HepG2 (cell line): ENCODE data around the gene EPB41. TPM values are rescaled to one million over a fixed set of nuclear protein-coding genes. Genes with fewer than 3 reads are reported as not detected.
A peak's percentile ranks its signal among the peaks of the same experiment; 100 is the strongest.

Experiments used
- EZH2 ChIP-seq: conservative IDR thresholded peaks from 2 replicates; pipeline ENCODE4 v1.6.1; 2012; ENCODE audit warnings: mild to moderate bottlenecking, low read depth, low read length, moderate library complexity
- GPN1 ChIP-seq: sonication (generic); formaldehyde crosslinking; IDR thresholded peaks from 2 replicates; pipeline ENCODE4 v1.5.1; 2020; ENCODE audit warnings: missing genetic modification reagents, borderline replicate concordance
- HOXA3 ChIP-seq: sonication (generic); formaldehyde crosslinking; IDR thresholded peaks from 2 replicates; pipeline ENCODE4 v1.5.0; 2020; ENCODE audit warnings: missing genetic modification reagents
- JUNB ChIP-seq: sonication (generic); formaldehyde crosslinking; IDR thresholded peaks from 2 replicates; pipeline ENCODE4 v1.8.0; 2022; ENCODE audit warnings: missing genetic modification reagents, mild to moderate bottlenecking, borderline replicate concordance
- KDM4B ChIP-seq: sonication (generic); formaldehyde crosslinking; IDR thresholded peaks from 2 replicates; pipeline ENCODE4 v1.4.0; 2020; ENCODE audit warnings: missing genetic modification reagents
- NR2C2 ChIP-seq: sonication (generic); formaldehyde crosslinking; IDR thresholded peaks from 2 replicates; pipeline ENCODE4 v1.4.0; 2020; ENCODE audit warnings: missing genetic modification reagents, mild to moderate bottlenecking, moderate library complexity, borderline replicate concordance
- PTBP1 ChIP-seq: fragments of 200-400 bp; formaldehyde crosslinking; IDR thresholded peaks from 2 replicates; pipeline ENCODE4 v1.6.1; 2018; ENCODE audit warnings: low read length, low read depth; ENCODE audit not compliant: poor library complexity, severe bottlenecking
- REPIN1 ChIP-seq: sonication (generic); formaldehyde crosslinking; IDR thresholded peaks from 2 replicates; pipeline ENCODE4 v1.8.0; 2022; ENCODE audit warnings: missing genetic modification reagents, low read depth, mild to moderate bottlenecking, borderline replicate concordance
- ZFP41 ChIP-seq: sonication (generic); formaldehyde crosslinking; IDR thresholded peaks from 2 replicates; pipeline ENCODE4 v1.4.0; 2020; ENCODE audit warnings: mild to moderate bottlenecking, missing genetic modification reagents, borderline replicate concordance
- ZFP90 ChIP-seq: sonication (generic); formaldehyde crosslinking; IDR thresholded peaks from 2 replicates; pipeline ENCODE4 v1.8.0; 2022; ENCODE audit warnings: missing genetic modification reagents, mild to moderate bottlenecking, inconsistent platforms, borderline replicate concordance
- ZNF747 ChIP-seq: sonication (generic); formaldehyde crosslinking; IDR thresholded peaks from 2 replicates; pipeline ENCODE4 v1.8.1; 2023; ENCODE audit warnings: missing genetic modification reagents, mild to moderate bottlenecking, borderline replicate concordance
- ZNF788 ChIP-seq: sonication (generic); formaldehyde crosslinking; IDR thresholded peaks from 2 replicates; pipeline ENCODE4 v1.5.0; 2020; ENCODE audit warnings: mild to moderate bottlenecking, missing genetic modification reagents, borderline replicate concordance
- polyA plus RNA-seq, 8 experiments: library from polyadenylated mRNA; depleted of rRNA in 3 of 8; stranded (reverse) in 7 of 8; unstranded in 1 of 8; fragments of >200 nt; fragmentation: Illumina TruSeq in 4 of 8; extraction: Trizol in 4 of 8; gene quantifications; 2 replicates each; pipeline versions ENCODE4 v1.2.1 to v1.2.3, GENCODE V29; 2011 to 2016; ENCODE audit warnings: low read depth in 4 of 8, missing spikeins in 1 of 8, mixed read lengths in 1 of 8; ENCODE audit not compliant: insufficient read depth in 1 of 8
- total RNA-seq, 5 experiments: library from RNA; depleted of rRNA; stranded (reverse); fragments of >200 nt; fragmentation: Illumina TruSeq; extraction: Trizol; gene quantifications; 2 replicates each; pipeline ENCODE4 v1.2.3, GENCODE V29; 2016; ENCODE audit warnings: low read depth in 1 of 5
- TF ChIP-seq, protein P1 (sequence below): sonication (generic); formaldehyde crosslinking; IDR thresholded peaks from 2 replicates; pipeline ENCODE4 v1.4.0; 2020; ENCODE audit warnings: missing genetic modification reagents
- TF ChIP-seq, protein P2 (sequence below): IDR thresholded peaks from 2 replicates; pipeline ENCODE4 v1.6.1; 2016; ENCODE audit warnings: low read depth, control low read depth
- TF ChIP-seq, protein P3 (sequence below): sonication (generic); formaldehyde crosslinking; IDR thresholded peaks from 2 replicates; pipeline ENCODE4 v1.4.0; 2020; ENCODE audit warnings: missing genetic modification reagents, borderline replicate concordance
- TF ChIP-seq, protein P4 (sequence below): sonication (generic); IDR thresholded peaks from 2 replicates; pipeline ENCODE4 v1.6.1; 2016; ENCODE audit warnings: low read depth, borderline replicate concordance
- TF ChIP-seq, protein P5 (sequence below): sonication (generic); formaldehyde crosslinking; IDR thresholded peaks from 2 replicates; pipeline ENCODE4 v1.5.1; 2020; ENCODE audit warnings: mild to moderate bottlenecking, missing genetic modification reagents, moderate library complexity

EPB41 gene
- total and polyA plus RNA-seq, 2 of the 13 experiments (the other 11 are each of a cell fraction or from before 2014, with no cell fraction given): 34.5 to 46.7 TPM

DNA sequence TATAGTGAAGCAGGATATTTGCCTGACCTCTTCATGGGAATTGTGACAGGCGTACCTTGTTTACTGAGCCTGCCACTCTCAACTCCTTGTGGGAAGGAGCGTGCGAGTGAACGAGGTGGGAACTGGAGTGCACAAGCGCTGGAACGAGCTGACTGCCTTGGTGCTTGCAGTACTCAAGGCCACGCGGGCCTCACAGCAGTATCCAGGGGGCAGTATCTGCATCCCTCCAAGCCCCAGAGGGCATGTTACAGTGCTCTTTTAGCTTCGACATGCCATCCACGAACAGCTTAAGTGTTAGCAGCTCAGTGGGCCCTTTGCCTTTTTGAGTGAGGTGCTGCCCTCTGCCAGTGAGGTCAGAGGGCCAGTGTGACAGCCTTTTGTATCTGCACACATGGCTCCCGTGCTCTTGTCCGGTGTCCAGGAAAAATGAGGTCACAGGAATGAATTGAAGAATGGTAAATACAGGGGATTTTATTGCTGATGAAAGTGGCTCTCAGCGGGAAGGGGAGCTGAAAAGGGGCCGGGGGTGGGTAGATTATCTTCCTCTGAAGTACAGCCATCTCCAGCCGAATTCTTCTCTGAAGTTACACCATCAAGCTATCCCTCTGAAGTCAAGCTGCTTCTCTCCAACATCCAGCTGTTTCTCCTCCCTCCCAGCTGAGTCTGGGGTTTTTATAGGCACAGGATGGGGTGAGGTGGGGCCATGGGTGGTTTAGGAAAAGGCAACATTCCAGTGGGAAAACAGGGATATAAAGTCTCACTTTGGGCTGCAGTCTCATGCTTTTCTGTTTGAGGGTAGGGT lies 69.3 kb downstream of the EPB41 start (continued):
- no peak for TF ChIP-seq PTBP1
- TF ChIP-seq, protein P1, sequence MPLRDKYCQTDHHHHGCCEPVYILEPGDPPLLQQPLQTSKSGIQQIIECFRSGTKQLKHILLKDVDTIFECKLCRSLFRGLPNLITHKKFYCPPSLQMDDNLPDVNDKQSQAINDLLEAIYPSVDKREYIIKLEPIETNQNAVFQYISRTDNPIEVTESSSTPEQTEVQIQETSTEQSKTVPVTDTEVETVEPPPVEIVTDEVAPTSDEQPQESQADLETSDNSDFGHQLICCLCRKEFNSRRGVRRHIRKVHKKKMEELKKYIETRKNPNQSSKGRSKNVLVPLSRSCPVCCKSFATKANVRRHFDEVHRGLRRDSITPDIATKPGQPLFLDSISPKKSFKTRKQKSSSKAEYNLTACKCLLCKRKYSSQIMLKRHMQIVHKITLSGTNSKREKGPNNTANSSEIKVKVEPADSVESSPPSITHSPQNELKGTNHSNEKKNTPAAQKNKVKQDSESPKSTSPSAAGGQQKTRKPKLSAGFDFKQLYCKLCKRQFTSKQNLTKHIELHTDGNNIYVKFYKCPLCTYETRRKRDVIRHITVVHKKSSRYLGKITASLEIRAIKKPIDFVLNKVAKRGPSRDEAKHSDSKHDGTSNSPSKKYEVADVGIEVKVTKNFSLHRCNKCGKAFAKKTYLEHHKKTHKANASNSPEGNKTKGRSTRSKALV (CRISPR knock-in tag): no peak
- TF ChIP-seq EZH2: no peak
- no peak for TF ChIP-seq ZNF747
- TF ChIP-seq, protein P2, sequence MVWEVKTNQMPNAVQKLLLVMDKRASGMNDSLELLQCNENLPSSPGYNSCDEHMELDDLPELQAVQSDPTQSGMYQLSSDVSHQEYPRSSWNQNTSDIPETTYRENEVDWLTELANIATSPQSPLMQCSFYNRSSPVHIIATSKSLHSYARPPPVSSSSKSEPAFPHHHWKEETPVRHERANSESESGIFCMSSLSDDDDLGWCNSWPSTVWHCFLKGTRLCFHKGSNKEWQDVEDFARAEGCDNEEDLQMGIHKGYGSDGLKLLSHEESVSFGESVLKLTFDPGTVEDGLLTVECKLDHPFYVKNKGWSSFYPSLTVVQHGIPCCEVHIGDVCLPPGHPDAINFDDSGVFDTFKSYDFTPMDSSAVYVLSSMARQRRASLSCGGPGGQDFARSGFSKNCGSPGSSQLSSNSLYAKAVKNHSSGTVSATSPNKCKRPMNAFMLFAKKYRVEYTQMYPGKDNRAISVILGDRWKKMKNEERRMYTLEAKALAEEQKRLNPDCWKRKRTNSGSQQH (CRISPR knock-in tag): peak; percentile 69; the same call in 1 of the 2 replicates
- peak; percentile 48; the same call in 1 of the 2 replicates for TF ChIP-seq ZNF788 (CRISPR knock-in tag)
- no peak for TF ChIP-seq ZFP90 (CRISPR knock-in tag)
- peak; percentile 27; the same call in 1 of the 2 replicates for TF ChIP-seq NR2C2 (CRISPR knock-in tag)
- TF ChIP-seq JUNB: no peak
- TF ChIP-seq REPIN1 (CRISPR knock-in tag): peak; percentile 76; the same call in 1 of the 2 replicates
- no peak for TF ChIP-seq ZFP41
- TF ChIP-seq, protein P3, sequence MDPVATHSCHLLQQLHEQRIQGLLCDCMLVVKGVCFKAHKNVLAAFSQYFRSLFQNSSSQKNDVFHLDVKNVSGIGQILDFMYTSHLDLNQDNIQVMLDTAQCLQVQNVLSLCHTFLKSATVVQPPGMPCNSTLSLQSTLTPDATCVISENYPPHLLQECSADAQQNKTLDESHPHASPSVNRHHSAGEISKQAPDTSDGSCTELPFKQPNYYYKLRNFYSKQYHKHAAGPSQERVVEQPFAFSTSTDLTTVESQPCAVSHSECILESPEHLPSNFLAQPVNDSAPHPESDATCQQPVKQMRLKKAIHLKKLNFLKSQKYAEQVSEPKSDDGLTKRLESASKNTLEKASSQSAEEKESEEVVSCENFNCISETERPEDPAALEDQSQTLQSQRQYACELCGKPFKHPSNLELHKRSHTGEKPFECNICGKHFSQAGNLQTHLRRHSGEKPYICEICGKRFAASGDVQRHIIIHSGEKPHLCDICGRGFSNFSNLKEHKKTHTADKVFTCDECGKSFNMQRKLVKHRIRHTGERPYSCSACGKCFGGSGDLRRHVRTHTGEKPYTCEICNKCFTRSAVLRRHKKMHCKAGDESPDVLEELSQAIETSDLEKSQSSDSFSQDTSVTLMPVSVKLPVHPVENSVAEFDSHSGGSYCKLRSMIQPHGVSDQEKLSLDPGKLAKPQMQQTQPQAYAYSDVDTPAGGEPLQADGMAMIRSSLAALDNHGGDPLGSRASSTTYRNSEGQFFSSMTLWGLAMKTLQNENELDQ (CRISPR knock-in tag): no peak
- TF ChIP-seq HOXA3 (CRISPR knock-in tag): peak; percentile 51
- TF ChIP-seq GPN1 (CRISPR knock-in tag): no peak
- TF ChIP-seq, protein P4, sequence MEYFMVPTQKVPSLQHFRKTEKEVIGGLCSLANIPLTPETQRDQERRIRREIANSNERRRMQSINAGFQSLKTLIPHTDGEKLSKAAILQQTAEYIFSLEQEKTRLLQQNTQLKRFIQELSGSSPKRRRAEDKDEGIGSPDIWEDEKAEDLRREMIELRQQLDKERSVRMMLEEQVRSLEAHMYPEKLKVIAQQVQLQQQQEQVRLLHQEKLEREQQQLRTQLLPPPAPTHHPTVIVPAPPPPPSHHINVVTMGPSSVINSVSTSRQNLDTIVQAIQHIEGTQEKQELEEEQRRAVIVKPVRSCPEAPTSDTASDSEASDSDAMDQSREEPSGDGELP: peak; percentile 30; the same call in 1 of the 2 replicates
- no peak for TF ChIP-seq KDM4B
- TF ChIP-seq, protein P5, sequence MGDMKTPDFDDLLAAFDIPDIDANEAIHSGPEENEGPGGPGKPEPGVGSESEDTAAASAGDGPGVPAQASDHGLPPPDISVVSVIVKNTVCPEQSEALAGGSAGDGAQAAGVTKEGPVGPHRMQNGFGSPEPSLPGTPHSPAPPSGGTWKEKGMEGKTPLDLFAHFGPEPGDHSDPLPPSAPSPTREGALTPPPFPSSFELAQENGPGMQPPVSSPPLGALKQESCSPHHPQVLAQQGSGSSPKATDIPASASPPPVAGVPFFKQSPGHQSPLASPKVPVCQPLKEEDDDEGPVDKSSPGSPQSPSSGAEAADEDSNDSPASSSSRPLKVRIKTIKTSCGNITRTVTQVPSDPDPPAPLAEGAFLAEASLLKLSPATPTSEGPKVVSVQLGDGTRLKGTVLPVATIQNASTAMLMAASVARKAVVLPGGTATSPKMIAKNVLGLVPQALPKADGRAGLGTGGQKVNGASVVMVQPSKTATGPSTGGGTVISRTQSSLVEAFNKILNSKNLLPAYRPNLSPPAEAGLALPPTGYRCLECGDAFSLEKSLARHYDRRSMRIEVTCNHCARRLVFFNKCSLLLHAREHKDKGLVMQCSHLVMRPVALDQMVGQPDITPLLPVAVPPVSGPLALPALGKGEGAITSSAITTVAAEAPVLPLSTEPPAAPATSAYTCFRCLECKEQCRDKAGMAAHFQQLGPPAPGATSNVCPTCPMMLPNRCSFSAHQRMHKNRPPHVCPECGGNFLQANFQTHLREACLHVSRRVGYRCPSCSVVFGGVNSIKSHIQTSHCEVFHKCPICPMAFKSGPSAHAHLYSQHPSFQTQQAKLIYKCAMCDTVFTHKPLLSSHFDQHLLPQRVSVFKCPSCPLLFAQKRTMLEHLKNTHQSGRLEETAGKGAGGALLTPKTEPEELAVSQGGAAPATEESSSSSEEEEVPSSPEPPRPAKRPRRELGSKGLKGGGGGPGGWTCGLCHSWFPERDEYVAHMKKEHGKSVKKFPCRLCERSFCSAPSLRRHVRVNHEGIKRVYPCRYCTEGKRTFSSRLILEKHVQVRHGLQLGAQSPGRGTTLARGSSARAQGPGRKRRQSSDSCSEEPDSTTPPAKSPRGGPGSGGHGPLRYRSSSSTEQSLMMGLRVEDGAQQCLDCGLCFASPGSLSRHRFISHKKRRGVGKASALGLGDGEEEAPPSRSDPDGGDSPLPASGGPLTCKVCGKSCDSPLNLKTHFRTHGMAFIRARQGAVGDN (CRISPR knock-in tag): peak; percentile 85
